OCI-LY1 (cell line): ENCODE results near the gene SART3.

ENCODE experiments used
- H2AFZ ChIP-seq: fragments of 200-600 bp; sonication (generic), shearing (Covaris generic); 2 replicates; pipeline ENCODE4 v1.6.0; 2014; ENCODE audit warnings: antibody characterized with exemption, mild to moderate bottlenecking, low read length
- H3F3A ChIP-seq: fragments of 200-600 bp; sonication (generic), shearing (Covaris generic); 2 replicates; pipeline ENCODE4 v1.6.0; 2014; ENCODE audit warnings: mild to moderate bottlenecking, antibody characterized with exemption, low read length, moderate library complexity; ENCODE audit not compliant: insufficient read depth
- H3K27ac ChIP-seq: fragments of 200-600 bp; sonication (generic); 2 replicates; pipeline ENCODE4 v1.5.1; 2014; ENCODE audit warnings: low read length, mixed run types, mild to moderate bottlenecking, low read depth; ENCODE audit not compliant: poor library complexity, severe bottlenecking
- H3K27me3 ChIP-seq: fragments of 200-600 bp; sonication (generic); 2 replicates; pipeline ENCODE4 v1.6.0; 2014; ENCODE audit warnings: antibody characterized with exemption, mild to moderate bottlenecking, low read length, moderate library complexity; ENCODE audit not compliant: insufficient read depth
- H3K36me3 ChIP-seq: fragments of 200-600 bp; sonication (generic); 2 replicates; pipeline ENCODE4 v1.6.1; 2014; ENCODE audit warnings: mild to moderate bottlenecking, antibody characterized with exemption, low read length, moderate library complexity, mixed read lengths; ENCODE audit not compliant: insufficient read depth
- H3K4me1 ChIP-seq: fragments of 200-600 bp; sonication (generic); 2 replicates; pipeline ENCODE4 v1.5.1; 2014; ENCODE audit warnings: mild to moderate bottlenecking, low read length, moderate library complexity; ENCODE audit not compliant: insufficient read depth, severe bottlenecking
- H3K4me2 ChIP-seq: fragments of 200-600 bp; sonication (generic), shearing (Covaris generic); 2 replicates; pipeline ENCODE4 v1.6.1; 2014; ENCODE audit warnings: low read length
- H3K4me3 ChIP-seq: fragments of 200-600 bp; sonication (generic); 2 replicates; pipeline ENCODE4 v1.5.1; 2014; ENCODE audit warnings: low read length, low read depth, mild to moderate bottlenecking, mixed read lengths; ENCODE audit not compliant: poor library complexity, severe bottlenecking
- H3K79me2 ChIP-seq: fragments of 200-600 bp; shearing (Covaris generic); 2 replicates; pipeline ENCODE4 v1.6.1; 2016; ENCODE audit warnings: mixed run types, low read length, mixed read lengths; ENCODE audit not compliant: insufficient read depth
- H3K9ac ChIP-seq: fragments of 200-600 bp; sonication (generic), shearing (Covaris generic); 2 replicates; pipeline ENCODE4 v1.6.1; 2014; ENCODE audit warnings: mild to moderate bottlenecking, low read length, mixed read lengths
- H3K9me2 ChIP-seq: fragments of 200-600 bp; sonication (generic), shearing (Covaris generic); 2 replicates; pipeline ENCODE4 v1.6.1; 2014; ENCODE audit warnings: low read depth, mild to moderate bottlenecking, low read length, mixed read lengths
- H3K9me3 ChIP-seq: fragments of 200-600 bp; shearing (Covaris generic); 2 replicates; pipeline ENCODE4 v1.6.1; 2014; ENCODE audit warnings: low read length, mixed read lengths
- H4K20me1 ChIP-seq: fragments of 200-600 bp; sonication (generic), shearing (Covaris generic); 2 replicates; pipeline ENCODE4 v1.6.0; 2016; ENCODE audit warnings: mild to moderate bottlenecking, low read length; ENCODE audit not compliant: insufficient read depth
- EZH2 ChIP-seq: fragments of 200-600 bp; sonication (generic), shearing (Covaris generic); IDR thresholded peaks from 2 replicates; pipeline ENCODE4 v1.8.0; 2017; ENCODE audit warnings: borderline replicate concordance, mixed run types, mild to moderate bottlenecking, antibody characterized with exemption, low read length, moderate library complexity, mixed read lengths
- TF ChIP-seq, protein P1 (sequence below): fragments of 200-600 bp; sonication (generic), shearing (Covaris generic); IDR thresholded peaks from 2 replicates; pipeline ENCODE4 v1.5.1; 2017; ENCODE audit warnings: mild to moderate bottlenecking, antibody characterized with exemption, low read length, moderate library complexity, mixed read lengths

Gene SART3

DNA sequence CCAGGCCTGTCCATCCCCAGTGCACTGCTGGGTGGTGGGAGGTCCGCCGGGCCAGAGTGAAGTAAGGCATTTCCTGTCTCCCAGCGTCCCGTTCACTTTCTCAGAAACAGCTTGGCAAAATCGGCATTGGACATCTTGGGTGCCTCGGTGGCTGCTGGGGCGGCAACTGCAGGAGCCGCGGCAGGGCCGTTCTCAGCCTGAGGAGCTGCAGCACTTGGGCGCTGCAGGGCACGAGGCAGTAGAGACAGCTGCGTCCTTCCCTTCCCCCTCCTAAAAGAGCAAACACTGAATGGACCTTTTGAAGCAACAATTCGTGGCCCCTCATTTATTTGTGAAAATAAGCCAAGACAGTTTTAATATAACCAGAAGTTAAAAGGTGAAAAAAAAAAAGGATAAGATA lies 37.6 kb downstream of the SART3 start:
- Histone ChIP-seq H3K9ac (no peak overlapping the region), H3K4me2 (no peak overlapping the region), H4K20me1 (no peaks in the 10 kb centered on the region), H3K9me3 (no peaks in the 10 kb centered on the region), H3K9me2 (no peaks in the 10 kb centered on the region), H2AFZ (no peak overlapping the region), H3K79me2 (no peaks in the 10 kb centered on the region), H3K27ac (no peak overlapping the region), H3K4me1 (no peaks in the 10 kb centered on the region), H3F3A (no peaks in the 10 kb centered on the region), H3K27me3 (no peaks in the 10 kb centered on the region), H3K4me3 (no peak overlapping the region), H3K36me3 (peaks cover 96% of the 10 kb centered on the region)
- TF ChIP-seq EZH2, result no peak
- TF ChIP-seq, protein P1, sequence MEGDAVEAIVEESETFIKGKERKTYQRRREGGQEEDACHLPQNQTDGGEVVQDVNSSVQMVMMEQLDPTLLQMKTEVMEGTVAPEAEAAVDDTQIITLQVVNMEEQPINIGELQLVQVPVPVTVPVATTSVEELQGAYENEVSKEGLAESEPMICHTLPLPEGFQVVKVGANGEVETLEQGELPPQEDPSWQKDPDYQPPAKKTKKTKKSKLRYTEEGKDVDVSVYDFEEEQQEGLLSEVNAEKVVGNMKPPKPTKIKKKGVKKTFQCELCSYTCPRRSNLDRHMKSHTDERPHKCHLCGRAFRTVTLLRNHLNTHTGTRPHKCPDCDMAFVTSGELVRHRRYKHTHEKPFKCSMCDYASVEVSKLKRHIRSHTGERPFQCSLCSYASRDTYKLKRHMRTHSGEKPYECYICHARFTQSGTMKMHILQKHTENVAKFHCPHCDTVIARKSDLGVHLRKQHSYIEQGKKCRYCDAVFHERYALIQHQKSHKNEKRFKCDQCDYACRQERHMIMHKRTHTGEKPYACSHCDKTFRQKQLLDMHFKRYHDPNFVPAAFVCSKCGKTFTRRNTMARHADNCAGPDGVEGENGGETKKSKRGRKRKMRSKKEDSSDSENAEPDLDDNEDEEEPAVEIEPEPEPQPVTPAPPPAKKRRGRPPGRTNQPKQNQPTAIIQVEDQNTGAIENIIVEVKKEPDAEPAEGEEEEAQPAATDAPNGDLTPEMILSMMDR, result no peak

- Histone ChIP-seq H3K79me2 (no peaks in the 10 kb centered on the region), H3K4me1 (peaks cover 12% of the 10 kb centered on the region), H3K9ac (no peak overlapping the region), H3K9me2 (no peaks in the 10 kb centered on the region), H4K20me1 (no peaks in the 10 kb centered on the region), H3K27me3 (no peaks in the 10 kb centered on the region), H3K4me2 (no peak overlapping the region), H2AFZ (no peak overlapping the region), H3K36me3 (peaks cover 63% of the 10 kb centered on the region), H3F3A (no peaks in the 10 kb centered on the region), H3K4me3 (no peak overlapping the region), H3K9me3 (no peaks in the 10 kb centered on the region), H3K27ac (no peak overlapping the region)
- TF ChIP-seq, protein P1, result peak; percentile 13; the same call in 1 of the 2 replicates
- no peak for TF ChIP-seq EZH2
Measured at GRCh38 chr12:108519558-108519957, 41.4 kb downstream of the SART3 start.

DNA sequence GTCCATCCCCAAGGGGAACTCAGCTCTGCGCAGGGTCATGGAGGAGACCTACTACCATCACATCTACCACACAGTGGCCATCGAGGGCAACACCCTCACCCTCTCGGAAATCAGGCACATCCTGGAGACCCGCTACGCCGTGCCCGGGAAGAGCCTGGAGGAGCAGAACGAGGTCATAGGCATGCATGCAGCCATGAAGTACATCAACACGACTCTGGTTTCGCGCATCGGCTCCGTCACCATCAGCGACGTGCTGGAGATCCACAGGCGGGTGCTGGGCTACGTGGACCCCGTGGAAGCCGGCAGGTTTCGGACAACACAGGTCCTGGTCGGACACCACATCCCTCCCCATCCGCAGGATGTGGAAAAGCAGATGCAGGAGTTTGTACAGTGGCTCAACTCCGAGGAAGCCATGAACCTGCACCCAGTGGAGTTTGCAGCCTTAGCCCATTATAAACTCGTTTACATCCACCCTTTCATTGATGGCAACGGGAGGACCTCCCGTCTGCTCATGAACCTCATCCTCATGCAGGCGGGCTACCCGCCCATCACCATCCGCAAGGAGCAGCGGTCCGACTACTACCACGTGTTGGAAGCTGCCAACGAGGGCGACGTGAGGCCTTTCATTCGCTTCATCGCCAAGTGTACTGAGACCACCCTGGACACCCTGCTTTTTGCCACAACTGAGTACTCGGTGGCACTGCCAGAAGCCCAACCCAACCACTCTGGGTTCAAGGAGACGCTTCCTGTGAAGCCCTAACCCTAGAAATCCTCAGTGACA lies 42.1 kb downstream of the SART3 start:
- no peaks in the 10 kb centered on the region for H3K9me3 ChIP-seq
- no peaks in the 10 kb centered on the region for H3F3A ChIP-seq
- no peak overlapping the region for H3K4me3 ChIP-seq
- no peak overlapping the region for H3K9ac ChIP-seq
- H2AFZ ChIP-seq, result no peak overlapping the region
- H3K4me1 ChIP-seq, result peaks cover 12% of the 10 kb centered on the region
- peaks cover 57% of the 10 kb centered on the region for H3K36me3 ChIP-seq
- no peak overlapping the region for H3K27ac ChIP-seq
- H3K9me2 ChIP-seq, result no peaks in the 10 kb centered on the region
- no peaks in the 10 kb centered on the region for H3K79me2 ChIP-seq
- TF ChIP-seq, protein P1, result no peak
- no peak for TF ChIP-seq EZH2
- H3K27me3 ChIP-seq, result no peaks in the 10 kb centered on the region
- H4K20me1 ChIP-seq, result no peaks in the 10 kb centered on the region
- H3K4me2 ChIP-seq, result no peak overlapping the region
